Measurements from ENCODE around the gene CHRNA5. TPM values are rescaled to one million over a fixed set of nuclear protein-coding genes. Genes with fewer than 3 reads are reported as not detected.

The CHRNA5 gene
- total and polyA plus RNA-seq, 2 experiments from 2014 or later: 1.1 to 3.1 TPM

DNA sequence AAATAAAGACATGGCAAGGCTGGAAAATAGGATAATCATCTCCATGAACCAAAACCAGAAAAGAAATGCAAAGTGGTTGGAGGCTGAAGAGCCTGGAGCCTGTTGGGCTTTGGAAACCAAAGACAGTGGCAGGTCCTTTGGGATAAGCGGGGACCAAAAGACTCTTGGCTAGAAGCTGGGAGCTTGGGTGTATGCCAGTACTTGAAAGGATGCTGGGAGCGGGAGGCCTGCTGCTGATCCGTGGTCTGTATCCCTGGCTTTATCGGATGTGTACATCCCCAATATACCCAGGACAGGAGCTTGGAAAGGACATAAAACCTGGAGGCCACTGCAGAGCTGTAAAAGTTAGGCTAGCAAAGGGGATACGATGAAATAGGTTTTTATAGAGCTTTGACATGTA lies 77.0 kb downstream of the CHRNA5 start:
- no peak overlapping the region for H3K27ac ChIP-seq
- no peaks in the 10 kb centered on the region for H4K20me1 ChIP-seq (ENCODE audit: insufficient read depth, poor library complexity, severe bottlenecking)
- no peaks in the 10 kb centered on the region for H3K9me2 ChIP-seq (replicated peaks; ENCODE audit: insufficient read depth)
- no peaks in the 10 kb centered on the region for H3K36me3 ChIP-seq (replicated peaks; ENCODE audit: insufficient read depth, low read depth)
- H3K27me3 ChIP-seq: peaks cover 5% of the 10 kb centered on the region
- no peak overlapping the region for H2AFZ ChIP-seq
- no peak for DNase-seq (ENCODE audit: low spot score)
- no peaks in the 10 kb centered on the region for H3K79me2 ChIP-seq
- H3K4me2 ChIP-seq: no peak overlapping the region
- no peaks in the 10 kb centered on the region for H3K9me3 ChIP-seq (ENCODE audit: low read depth)
- H3K4me1 ChIP-seq (ENCODE audit: insufficient read depth): peaks cover 13% of the 10 kb centered on the region
- TF ChIP-seq EZH2phosphoT487 (IDR thresholded peaks at IDR 0.05; ENCODE audit: low read depth, severe bottlenecking, unreplicated experiment) (no peak), EZH2 (IDR thresholded peaks at IDR 0.05; ENCODE audit: borderline replicate concordance) (no peak)
- TF ChIP-seq, protein P1, sequence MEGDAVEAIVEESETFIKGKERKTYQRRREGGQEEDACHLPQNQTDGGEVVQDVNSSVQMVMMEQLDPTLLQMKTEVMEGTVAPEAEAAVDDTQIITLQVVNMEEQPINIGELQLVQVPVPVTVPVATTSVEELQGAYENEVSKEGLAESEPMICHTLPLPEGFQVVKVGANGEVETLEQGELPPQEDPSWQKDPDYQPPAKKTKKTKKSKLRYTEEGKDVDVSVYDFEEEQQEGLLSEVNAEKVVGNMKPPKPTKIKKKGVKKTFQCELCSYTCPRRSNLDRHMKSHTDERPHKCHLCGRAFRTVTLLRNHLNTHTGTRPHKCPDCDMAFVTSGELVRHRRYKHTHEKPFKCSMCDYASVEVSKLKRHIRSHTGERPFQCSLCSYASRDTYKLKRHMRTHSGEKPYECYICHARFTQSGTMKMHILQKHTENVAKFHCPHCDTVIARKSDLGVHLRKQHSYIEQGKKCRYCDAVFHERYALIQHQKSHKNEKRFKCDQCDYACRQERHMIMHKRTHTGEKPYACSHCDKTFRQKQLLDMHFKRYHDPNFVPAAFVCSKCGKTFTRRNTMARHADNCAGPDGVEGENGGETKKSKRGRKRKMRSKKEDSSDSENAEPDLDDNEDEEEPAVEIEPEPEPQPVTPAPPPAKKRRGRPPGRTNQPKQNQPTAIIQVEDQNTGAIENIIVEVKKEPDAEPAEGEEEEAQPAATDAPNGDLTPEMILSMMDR (IDR thresholded peaks at IDR 0.05; ENCODE audit: poor library complexity): no peak
- 84% methylated on average over 5 of the region's 5 CpGs for WGBS (ENCODE audit: low lambda C conversion rate, missing lambda C conversion rate)
- H3K4me3 ChIP-seq: no peak overlapping the region

Small RNA genes within 50 kb of the gene (small RNA-seq; reads per million reads assigned to genes)
- gene AC067863.2: not detected

Other genes starting within 250 kb of the CHRNA5 start
- 132 and 140 TPM in 2 replicates for gene CRABP1, start 225.2 kb upstream of the CHRNA5 start, total RNA-seq
- gene CRABP1, start 225.2 kb upstream of the CHRNA5 start, polyA plus RNA-seq: 153 and 179 TPM in 2 replicates
- 46.6 and 54.0 TPM in 2 replicates for gene IREB2, start 127.3 kb upstream of the CHRNA5 start, total RNA-seq
- 20.4 and 22.7 TPM in 2 replicates for gene IREB2, start 127.3 kb upstream of the CHRNA5 start, polyA plus RNA-seq
- gene HYKK, start 57.9 kb upstream of the CHRNA5 start, total RNA-seq: 1.7 and 3.6 TPM in 2 replicates
- 1.6 and 2.8 TPM in 2 replicates for gene HYKK, start 57.9 kb upstream of the CHRNA5 start, polyA plus RNA-seq
- gene PSMA4, start 25.1 kb upstream of the CHRNA5 start, total RNA-seq: 232 and 250 TPM in 2 replicates
- gene PSMA4, start 25.1 kb upstream of the CHRNA5 start, polyA plus RNA-seq: 215 and 235 TPM in 2 replicates
- gene CHRNA3, start 55.5 kb downstream of the CHRNA5 start, total RNA-seq: 0.12 and 2.3 TPM in 2 replicates
- gene CHRNA3, start 55.5 kb downstream of the CHRNA5 start, polyA plus RNA-seq: 1.7 and 2.5 TPM in 2 replicates
- gene CHRNB4, start 75.7 kb downstream of the CHRNA5 start, total RNA-seq: not detected in 2 replicates
- gene CHRNB4, start 75.7 kb downstream of the CHRNA5 start, polyA plus RNA-seq: 0.48 TPM in 1 of 2 replicates, not detected in the other
- gene ADAMTS7, start 245.9 kb downstream of the CHRNA5 start, total RNA-seq: 9.9 and 14.7 TPM in 2 replicates
- gene ADAMTS7, start 245.9 kb downstream of the CHRNA5 start, polyA plus RNA-seq: 12.1 and 13.4 TPM in 2 replicates

Data from hepatocyte (in vitro differentiated cells).